ENCODE measurements around the gene ERMARD.
A peak's percentile ranks its signal among the peaks of the same experiment; 100 is the strongest.

ERMARD gene

GRCh38 chr6:169810066-169810989 lies 58.9 kb downstream of the ERMARD start:
- Histone ChIP-seq H3K27me3 (ENCODE audit: insufficient read depth, low read length, poor library complexity, severe bottlenecking) (peaks cover 10% of the 10 kb centered on the region), H2AFZ (ENCODE audit: low read length) (peak overlapping the region; percentile 25; the same call in 1 of the 2 replicates), H3K4me1 (ENCODE audit: insufficient read depth, low read length, poor library complexity, severe bottlenecking) (peaks cover 15% of the 10 kb centered on the region), H3K4me3 (ENCODE audit: low read length, poor library complexity, severe bottlenecking) (no peak overlapping the region), H3K9me2 (replicated peaks; ENCODE audit: low read depth, low read length) (no peaks in the 10 kb centered on the region), H3K4me2 (ENCODE audit: low read depth, low read length, poor library complexity, severe bottlenecking) (peak overlapping the region; percentile 30), H3K9me3 (ENCODE audit: insufficient read depth, low read depth, low read length) (no peaks in the 10 kb centered on the region; the same call in 1 of the 2 replicates), H4K20me1 (ENCODE audit: insufficient read depth, low read length, poor library complexity, severe bottlenecking) (no peaks in the 10 kb centered on the region), H3K79me2 (ENCODE audit: insufficient read depth, low read length) (no peaks in the 10 kb centered on the region), H3F3A (ENCODE audit: low read depth) (no peaks in the 10 kb centered on the region), H3K9ac (ENCODE audit: low read depth, low read length, poor library complexity, severe bottlenecking) (no peak overlapping the region), H3K36me3 (ENCODE audit: insufficient read depth, low read length) (no peaks in the 10 kb centered on the region)
- no peak for TF ChIP-seq EZH2phosphoT487 (IDR thresholded peaks at IDR 0.05; ENCODE audit: borderline replicate concordance)
- TF ChIP-seq CTCF (conservative IDR thresholded peaks at IDR 0.05; ENCODE audit: low read length), result no peak

- Histone ChIP-seq H3F3A (ENCODE audit: low read depth) (no peaks in the 10 kb centered on the region), H3K9me2 (replicated peaks; ENCODE audit: low read depth, low read length) (no peaks in the 10 kb centered on the region), H3K9ac (ENCODE audit: low read depth, low read length, poor library complexity, severe bottlenecking) (no peak overlapping the region), H3K4me1 (ENCODE audit: insufficient read depth, low read length, poor library complexity, severe bottlenecking) (peaks cover 11% of the 10 kb centered on the region), H3K79me2 (ENCODE audit: insufficient read depth, low read length) (no peaks in the 10 kb centered on the region), H3K36me3 (ENCODE audit: insufficient read depth, low read length) (no peaks in the 10 kb centered on the region), H3K4me2 (ENCODE audit: low read depth, low read length, poor library complexity, severe bottlenecking) (no peak overlapping the region), H2AFZ (ENCODE audit: low read length) (no peak overlapping the region), H3K27me3 (ENCODE audit: insufficient read depth, low read length, poor library complexity, severe bottlenecking) (peaks cover 2% of the 10 kb centered on the region), H3K4me3 (ENCODE audit: low read length, poor library complexity, severe bottlenecking) (no peak overlapping the region), H4K20me1 (ENCODE audit: insufficient read depth, low read length, poor library complexity, severe bottlenecking) (no peaks in the 10 kb centered on the region), H3K9me3 (ENCODE audit: insufficient read depth, low read depth, low read length) (peaks cover 3% of the 10 kb centered on the region; the same call in 1 of the 2 replicates)
- TF ChIP-seq CTCF (conservative IDR thresholded peaks at IDR 0.05; ENCODE audit: low read length) (no peak), EZH2phosphoT487 (IDR thresholded peaks at IDR 0.05; ENCODE audit: borderline replicate concordance) (no peak)
Observed at GRCh38 chr6:169811072-169811471, 59.6 kb downstream of the ERMARD start.

GRCh38 chr6:169811521-169812256 lies 60.3 kb downstream of the ERMARD start:
- Histone ChIP-seq H3K9me2 (replicated peaks; ENCODE audit: low read depth, low read length) (no peaks in the 10 kb centered on the region), H3K27me3 (ENCODE audit: insufficient read depth, low read length, poor library complexity, severe bottlenecking) (no peaks in the 10 kb centered on the region), H3K9ac (ENCODE audit: low read depth, low read length, poor library complexity, severe bottlenecking) (no peak overlapping the region), H3K4me1 (ENCODE audit: insufficient read depth, low read length, poor library complexity, severe bottlenecking) (peaks cover 11% of the 10 kb centered on the region), H3K4me3 (ENCODE audit: low read length, poor library complexity, severe bottlenecking) (no peak overlapping the region), H3F3A (ENCODE audit: low read depth) (no peaks in the 10 kb centered on the region), H2AFZ (ENCODE audit: low read length) (no peak overlapping the region), H4K20me1 (ENCODE audit: insufficient read depth, low read length, poor library complexity, severe bottlenecking) (no peaks in the 10 kb centered on the region), H3K79me2 (ENCODE audit: insufficient read depth, low read length) (no peaks in the 10 kb centered on the region), H3K4me2 (ENCODE audit: low read depth, low read length, poor library complexity, severe bottlenecking) (no peak overlapping the region), H3K9me3 (ENCODE audit: insufficient read depth, low read depth, low read length) (peaks cover 6% of the 10 kb centered on the region; the same call in 1 of the 2 replicates), H3K36me3 (ENCODE audit: insufficient read depth, low read length) (no peaks in the 10 kb centered on the region)
- TF ChIP-seq EZH2phosphoT487 (IDR thresholded peaks at IDR 0.05; ENCODE audit: borderline replicate concordance) (no peak), CTCF (conservative IDR thresholded peaks at IDR 0.05; ENCODE audit: low read length) (no peak)
